HL-60/S4 treated with retinoic acid at 250 ng/mL for 4 days and 3 days (cell line): Measurements from ENCODE around the gene FLCN.

ENCODE experiments used
- in situ Hi-C: fragments of 300-500 bp; cut with MboI; formaldehyde crosslinking; loops from 2 replicates; pipeline ENCODE4 v1.7.0; 2022; ENCODE audit warnings: low sequenced_read_pairs

FLCN gene

DNA sequence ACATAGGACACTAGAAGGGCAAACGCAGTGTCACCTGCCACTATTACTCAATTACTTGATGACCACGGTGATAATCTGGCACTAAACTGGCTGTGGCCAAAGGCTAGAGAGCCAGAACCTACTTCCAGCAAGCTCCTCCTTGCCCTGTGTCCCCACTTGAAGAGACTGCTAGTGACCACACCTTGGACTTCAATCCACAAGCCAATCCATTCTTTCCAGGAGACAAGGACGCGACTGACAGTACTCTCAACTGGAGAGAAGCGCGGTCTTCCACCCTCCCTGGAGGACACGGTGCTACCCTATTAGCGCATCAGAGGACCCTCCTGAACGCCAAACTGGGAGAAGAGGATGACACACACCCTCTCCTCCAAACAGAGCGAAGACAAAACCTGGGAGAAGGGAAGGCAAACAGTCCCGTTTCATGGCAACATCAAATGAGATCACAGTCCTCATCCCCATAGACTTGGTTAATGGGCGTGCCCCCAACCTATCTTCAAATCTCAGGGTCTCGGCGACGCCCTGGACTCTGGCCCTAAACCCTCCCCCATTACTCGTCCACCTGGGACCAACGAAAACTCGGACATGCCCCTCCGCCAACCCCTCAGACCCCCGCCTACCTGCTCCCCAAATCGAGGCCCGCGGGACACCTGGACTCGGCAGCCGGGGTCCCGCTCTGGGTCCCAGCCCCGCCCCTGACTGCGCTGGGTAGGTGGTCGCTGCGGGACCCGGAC lies 508 bp downstream of the FLCN start:
- in situ Hi-C loops: no loop called here

GRCh38 chr17:17235212-17236174 lies 1.5 kb downstream of the FLCN start:
- in situ Hi-C loops: no loop called here

DNA sequence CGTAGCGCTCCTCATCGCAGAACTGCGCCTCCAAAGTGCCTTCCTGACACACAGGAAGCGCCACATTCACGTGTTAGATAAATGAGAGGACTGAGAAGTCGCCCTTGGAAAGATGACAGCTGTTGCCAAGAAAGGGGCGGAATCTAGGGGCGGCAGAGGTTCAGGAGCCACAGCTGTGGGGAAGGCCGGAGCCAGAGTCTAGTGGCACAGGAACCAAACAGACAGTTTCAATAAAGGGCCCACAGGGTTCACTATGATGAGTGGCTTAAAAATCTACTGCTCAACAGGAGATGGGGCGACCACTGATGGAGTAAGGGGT lies 4.7 kb downstream of the FLCN start:
- in situ Hi-C loops: no loop called here

GRCh38 chr17:17231621-17232302 lies 5.2 kb downstream of the FLCN start:
- in situ Hi-C loops: no loop called here

DNA sequence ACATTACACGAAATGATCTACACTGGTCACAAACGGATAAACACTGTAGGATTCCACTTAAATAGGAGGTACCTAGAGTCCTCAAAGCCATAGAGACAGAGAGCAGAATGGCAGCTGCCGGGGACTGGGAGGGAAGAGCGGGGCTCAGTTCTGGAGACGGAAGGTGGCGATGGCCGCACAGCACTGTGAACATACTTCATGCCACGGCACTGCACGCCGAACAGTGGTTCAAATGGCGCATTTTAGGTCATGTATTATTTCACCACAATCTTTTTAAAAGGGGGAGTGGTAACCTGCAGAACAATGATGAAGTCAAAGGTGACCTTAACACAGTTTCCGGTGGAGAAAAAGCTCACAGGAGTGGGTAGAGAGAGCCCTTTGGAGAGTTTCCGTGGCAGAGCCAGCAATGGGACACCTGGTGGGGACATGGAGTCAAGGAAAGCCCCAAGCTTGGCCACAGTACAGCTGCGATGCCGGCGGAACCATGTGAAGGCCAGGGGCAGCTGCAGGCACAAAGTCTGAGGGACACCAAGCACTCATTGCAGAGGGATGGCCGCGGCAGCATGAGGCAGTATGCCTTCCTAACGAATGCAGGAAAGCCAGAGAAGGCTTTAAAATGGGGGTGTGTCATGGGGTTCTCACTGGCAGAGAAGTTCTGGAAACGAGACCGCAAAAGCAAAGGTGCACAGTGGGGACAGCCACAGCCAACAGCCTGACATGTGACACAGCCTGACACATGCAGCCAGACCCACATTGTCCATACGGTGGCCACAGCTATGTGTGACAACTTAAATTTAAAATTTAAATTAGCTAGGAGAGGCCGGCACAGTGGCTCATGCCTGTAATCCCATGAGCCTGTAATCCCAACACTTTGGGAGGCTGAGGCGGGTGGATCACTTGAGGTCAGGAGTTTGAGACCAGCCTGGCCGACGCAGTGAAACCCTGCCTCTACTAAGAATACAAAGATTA lies 7.3 kb downstream of the FLCN start:
- in situ Hi-C loops: no loop called here

GRCh38 chr17:17228521-17229279 lies 8.3 kb downstream of the FLCN start:
- in situ Hi-C loops: no loop called here

DNA sequence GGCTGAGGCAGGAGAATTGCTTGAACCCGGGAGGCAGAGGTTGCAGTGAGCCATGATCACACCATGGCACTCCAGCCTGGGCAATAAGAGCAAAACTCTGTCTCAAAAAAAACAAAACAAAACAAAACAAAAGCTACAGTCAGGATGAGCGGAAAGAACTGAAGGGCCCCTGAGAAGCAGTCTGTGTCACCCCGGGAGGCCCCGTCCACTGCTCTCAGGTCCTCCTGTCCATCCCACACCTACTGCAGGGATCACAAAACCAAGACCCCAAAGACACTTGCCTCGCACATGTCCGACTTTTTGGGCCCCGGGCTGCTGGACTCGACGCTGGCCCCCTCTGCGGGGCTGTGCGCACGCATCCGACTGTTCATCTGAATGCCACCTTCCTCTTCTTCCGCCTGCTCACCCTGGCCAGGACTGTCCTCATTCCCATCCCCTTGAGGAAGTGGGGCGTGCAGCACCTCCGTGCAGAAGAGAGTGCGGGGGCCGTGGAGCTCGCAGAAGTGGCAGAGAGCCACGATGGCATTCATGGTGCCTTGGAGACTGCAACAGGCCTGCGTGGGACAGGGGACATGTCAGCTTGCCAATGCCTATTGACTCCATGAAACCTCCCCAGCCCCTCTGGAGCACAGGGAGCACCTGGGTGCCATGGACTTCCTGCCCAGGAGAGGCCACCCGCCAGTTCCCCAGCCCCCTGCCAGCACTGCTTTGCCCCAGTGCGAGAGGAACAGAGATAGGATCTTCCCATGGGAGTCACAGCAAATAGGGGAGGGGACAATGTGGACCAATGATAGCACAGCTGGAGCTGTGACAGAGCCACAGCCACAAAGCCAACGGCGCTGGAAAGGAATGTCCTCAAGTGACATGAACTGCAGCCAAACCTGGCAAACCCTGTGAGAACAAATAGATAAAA lies 9.1 kb downstream of the FLCN start:
- in situ Hi-C loops: no loop called here

DNA sequence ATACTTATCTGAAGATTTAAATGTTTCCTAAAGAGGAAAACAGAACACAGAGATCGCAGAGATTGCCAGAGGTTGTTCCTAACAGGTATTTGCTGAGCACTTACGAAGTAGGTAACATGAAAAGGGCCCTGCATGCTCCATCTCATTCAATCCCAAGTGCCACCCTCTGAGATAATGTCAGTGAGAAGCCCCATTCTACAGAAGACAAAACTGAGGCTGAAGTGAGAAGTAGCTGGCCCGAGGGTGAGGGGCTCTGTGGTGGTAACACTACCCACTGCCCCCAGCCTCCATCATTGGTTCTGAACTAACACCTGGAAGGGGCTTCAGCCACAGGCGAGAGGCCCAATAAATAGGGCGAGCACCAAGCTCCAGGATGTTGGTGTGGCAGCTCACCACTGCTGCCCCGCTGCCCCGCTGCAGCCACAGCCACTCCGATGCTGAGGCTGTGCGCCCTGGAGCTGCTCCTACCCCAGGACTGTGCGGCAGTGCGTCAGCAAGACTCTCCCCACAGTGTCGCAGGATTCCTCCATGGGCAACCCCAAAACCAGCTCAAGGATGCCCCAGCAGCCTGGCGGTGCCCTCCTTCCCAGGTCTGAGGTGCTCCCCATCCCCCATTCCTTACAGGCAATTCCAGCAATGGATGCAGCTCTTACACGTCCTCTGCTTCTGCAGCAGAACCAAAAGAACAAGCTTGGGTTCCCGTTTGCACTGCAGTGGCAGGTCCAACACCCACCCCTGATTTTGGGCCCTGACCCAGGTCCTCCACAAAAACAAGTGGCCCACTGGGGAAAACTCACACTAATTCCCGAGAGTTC lies 10.3 kb downstream of the FLCN start:
- in situ Hi-C loops: no loop called here

- in situ Hi-C loops: no loop called here
These were observed 11.1 kb downstream of the FLCN start for GRCh38 chr17:17225901-17226300.

GRCh38 chr17:17224137-17224536 lies 12.8 kb downstream of the FLCN start:
- in situ Hi-C loops: no loop called here

DNA sequence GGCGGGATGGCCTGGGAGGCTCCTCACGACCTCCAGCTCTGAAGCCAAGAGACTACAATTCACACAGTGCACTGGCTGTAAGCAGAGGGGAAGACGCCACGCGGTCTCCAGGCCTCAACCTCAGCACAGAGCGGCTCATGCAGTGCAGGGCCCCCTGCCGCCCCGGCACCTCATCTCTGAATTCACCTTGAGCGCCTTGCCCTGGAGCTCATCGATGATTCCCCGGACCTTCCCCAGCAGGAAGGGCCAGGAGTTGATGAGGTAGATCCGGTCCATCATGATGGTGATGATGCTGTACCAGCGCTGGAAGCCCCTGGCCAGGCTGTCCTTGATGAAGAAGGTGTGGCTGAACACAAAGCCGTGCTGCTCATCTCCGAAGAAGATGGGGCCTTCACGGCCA lies 13.2 kb downstream of the FLCN start:
- in situ Hi-C loops: no loop called here

DNA sequence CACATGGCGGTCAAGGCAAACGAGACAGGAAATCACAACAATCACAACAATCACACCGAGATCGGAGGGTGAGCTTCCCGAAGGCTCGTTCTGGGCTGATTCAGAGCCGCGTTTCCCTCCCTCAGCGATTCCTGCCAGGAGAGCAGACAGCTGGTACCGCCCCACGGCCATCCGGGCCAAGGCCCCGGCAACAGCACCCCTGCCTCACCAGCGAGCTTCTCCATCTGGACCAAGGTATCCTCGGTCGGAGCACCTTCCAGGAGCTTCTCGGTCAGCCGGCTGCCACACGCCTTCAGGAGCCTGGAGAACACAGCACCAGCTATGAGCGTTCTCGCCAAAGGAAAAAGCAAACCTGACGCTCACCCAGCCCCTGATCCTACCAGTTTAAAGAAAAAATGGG lies 15.6 kb downstream of the FLCN start:
- in situ Hi-C loops: no loop called here

DNA sequence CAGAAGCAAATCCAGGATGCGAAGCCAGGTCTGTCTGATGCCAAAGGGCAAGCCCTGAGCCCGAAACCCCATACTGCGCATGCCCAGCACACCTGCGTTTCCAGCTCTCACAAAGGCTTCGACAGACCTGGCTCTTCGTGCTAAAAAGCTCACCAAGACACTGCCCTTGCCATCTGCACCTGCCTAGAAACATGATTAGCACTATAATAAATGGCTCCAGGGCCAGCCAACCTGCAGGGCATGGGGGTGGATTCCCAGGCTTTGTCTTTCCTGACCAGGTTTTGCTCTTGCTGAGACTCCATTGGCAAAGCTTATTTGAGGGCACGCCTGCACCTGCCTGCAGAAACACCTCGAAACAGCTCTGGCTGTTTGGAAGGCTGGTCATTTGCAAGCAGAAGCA lies 16.4 kb downstream of the FLCN start:
- in situ Hi-C loops: no loop called here

DNA sequence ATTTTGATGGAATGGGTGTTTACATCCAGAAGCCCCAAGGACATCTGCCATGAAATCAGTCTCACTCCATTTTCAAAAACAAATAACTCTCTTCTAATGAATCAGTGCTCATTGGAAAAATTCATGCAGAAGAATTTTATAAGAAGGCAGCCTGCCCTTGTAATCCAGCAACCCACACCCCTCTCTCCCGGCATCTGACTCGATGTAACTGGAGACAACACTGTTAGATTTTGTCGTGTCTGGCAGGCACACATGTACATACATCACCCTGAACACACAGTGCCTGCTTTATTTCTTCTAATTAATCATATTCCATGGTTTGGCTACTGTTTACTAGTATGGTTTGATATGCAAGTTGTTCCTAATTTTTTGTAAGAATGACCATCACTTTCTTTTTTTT lies 19.0 kb downstream of the FLCN start:
- in situ Hi-C loops: no loop called here

DNA sequence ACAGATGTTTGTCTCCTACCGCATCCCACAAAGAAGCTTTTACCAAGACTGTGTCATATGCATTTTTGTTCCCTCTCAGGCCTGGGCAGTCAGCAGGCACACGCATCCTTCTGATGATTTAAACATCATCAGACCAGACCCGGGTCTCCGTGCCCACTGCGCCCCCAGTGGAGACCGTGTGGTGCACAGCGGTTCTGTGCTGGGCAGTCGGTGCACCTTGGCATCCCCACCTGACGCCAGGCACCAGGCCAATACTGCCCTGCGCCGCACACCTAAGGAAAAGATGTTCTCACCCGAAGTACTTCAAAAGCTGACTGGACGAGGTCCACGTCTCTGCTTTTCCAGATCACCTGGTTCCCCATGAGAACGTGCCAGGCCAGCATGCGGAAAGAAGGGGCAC lies 20.2 kb downstream of the FLCN start:
- in situ Hi-C loops: no loop called here

DNA sequence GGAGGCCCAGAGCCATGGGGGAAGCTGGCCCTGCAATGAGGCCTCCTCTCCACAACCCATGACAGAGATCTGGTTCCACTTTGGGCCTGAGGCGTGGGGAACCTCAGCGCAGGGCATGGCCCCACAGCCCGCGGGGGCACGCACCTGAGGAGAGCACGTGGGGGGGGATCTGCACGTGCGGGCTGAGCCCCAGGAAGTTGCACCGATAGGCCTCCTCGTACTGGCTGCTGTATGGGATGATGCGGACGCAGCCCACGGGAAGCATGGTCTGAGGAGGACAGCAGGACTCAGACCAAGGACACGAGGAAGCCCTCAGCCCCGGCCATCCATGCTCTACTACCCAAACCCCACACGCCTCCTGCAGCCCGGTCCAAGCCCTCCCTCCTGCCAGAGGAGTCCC lies 20.7 kb downstream of the FLCN start:
- in situ Hi-C loops: no loop called here

GRCh38 chr17:17215575-17215974 lies 21.4 kb downstream of the FLCN start:
- in situ Hi-C loops: no loop called here
